GM18508 (cell line): ENCODE results near the gene HMG20A.

Experiments used
- ATAC-seq: cut with Tn5 transposase; IDR thresholded peaks from one replicate; pipeline ENCODE4 v1.9.1; 2021; ENCODE audit warnings: moderate number of reproducible peaks; ENCODE audit not compliant: insufficient read depth, unreplicated experiment

The HMG20A gene

DNA sequence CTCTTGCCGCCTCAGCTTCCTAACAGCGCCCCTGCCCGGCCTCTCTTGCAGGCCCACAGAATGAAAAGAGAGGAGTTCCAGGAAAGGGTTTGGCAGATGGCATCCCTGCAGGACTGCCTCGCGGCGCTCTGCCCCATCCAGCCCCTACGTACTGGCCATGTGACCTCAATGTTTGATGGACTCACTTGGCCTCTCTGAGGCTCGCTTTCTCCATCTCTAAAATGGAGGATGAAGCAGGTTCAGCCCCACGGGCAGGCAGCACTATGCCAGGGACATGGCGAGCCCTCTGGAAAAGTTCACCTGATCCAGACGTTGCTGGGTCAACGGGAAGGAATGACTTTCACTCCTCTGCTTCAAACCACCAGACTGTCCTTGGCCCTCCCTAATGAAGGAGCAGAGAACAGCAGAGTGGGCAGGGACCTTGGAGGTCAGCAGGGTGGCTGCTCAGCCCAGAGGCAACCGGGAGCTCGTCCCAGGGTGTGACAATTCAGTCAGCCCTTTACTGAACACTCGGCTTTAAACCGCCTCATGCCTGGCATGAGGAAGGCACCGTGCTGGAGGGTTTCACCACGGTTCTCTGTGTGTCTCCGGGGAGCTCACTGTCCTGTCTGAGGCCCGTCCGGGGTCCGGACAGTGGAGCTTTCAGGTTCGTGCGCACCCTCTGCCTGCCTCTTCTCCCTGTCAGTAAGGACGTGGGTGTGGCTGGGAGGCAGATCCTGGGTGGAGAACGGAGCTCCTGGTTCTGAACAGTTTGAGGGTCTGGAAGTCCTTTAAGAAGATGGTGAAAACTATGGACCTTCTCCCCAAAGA is 110.7 kb downstream of the HMG20A start:
- no peak for ATAC-seq

DNA sequence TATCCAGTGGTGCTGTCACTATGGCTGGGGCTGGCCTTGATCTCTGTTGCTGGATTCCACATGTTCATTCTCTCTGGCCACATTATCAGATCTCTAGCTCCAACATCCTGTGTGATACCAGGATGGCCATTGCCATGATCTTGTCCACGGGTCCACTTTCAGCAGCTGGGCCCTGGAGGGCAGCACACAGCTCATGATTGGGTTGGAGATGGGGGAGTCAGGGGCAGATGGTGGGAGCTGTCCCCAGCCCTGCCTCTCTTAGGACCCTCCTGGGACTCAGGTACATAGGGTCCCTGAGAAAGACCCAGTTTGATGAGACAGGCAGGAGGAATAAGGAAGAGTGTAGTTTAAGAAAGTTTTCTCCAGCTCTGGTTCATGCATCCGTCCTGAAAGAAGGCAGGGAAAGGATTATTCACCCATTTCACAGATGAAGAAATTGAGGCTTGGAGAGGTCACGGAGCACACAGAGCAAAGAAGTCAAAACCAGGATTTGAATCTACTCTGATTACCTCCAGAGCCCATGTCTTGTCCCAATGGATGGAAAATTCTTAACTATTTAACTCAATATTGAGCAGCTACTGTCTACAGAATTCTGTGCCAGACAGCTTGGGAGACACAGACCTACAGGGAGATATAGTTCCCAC is 111.5 kb downstream of the HMG20A start:
- no peak for ATAC-seq

DNA sequence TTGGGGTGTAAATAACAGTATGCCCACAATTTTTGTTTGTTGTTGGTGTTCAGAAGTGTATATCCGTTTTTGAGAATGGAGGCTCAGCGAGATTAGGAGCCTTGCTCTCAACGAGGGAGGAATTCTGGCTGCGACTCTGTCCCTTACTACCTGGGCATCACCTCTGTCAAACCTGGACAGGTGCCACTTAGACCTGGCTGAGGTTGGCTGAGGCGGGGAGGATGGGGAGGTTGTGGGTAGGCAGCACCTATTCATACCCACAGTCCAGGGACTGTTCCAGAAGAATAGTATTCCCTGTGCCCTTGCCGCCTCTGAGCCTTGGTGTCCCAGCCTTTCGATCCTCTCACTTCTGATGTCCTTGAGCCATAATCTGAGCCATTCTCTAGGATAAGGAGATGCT is 112.2 kb downstream of the HMG20A start:
- ATAC-seq, result no peak

DNA sequence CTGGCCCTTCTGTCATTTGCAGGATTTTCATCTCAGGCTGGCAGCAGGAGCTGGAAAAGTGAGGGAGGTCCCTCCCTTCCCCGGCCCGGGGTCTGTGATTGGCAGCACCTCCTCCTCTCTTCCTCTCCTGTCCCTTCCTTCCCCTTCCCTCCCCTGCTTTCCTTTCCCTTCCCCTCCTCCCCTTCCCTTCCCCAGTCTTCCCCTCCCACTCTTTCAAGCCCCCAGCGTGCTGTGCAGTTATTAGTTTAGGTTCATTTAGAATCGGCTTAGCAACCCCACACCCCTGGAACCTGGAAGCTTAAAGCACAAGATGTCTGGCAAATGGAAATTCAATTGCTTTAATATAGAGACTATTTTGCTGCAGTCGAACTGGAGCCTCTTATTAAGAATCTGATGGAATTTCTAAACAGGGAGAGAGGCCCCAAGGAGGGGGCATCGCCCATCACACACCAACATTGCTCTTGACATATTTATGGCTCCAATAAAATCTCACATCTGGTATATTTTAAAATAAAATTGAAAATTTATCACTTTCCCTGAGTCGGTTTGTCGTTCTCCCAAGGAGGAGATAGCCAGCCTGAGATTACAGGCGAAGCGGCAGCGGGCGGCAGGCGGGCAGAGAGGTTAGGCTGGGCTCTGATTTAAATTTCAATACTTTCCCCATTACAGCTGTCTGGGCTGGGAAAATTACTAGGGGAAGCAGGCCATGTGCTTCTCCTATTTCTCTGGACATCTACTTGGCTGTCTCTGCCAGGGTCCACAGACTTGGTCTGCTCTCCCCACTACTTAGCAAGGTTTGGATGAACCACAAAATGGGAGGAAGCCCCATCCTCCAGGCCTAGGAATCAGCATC is 113.1 kb downstream of the HMG20A start:
- no peak for ATAC-seq
